ENCODE data around the gene ARMC7. TPM values are rescaled to one million over a fixed set of nuclear protein-coding genes. Genes with fewer than 3 reads are reported as not detected.
"Not testable (repeated sequence)": the region's sequence is repeated elsewhere in the genome, so short reads cannot be mapped to it uniquely, and the experiment has no call there.

ARMC7 gene
- total and polyA plus RNA-seq, 2 of the 13 experiments (the other 11 are each of a cell fraction or from before 2014, with no cell fraction given), result 3.9 to 4.2 TPM

DNA sequence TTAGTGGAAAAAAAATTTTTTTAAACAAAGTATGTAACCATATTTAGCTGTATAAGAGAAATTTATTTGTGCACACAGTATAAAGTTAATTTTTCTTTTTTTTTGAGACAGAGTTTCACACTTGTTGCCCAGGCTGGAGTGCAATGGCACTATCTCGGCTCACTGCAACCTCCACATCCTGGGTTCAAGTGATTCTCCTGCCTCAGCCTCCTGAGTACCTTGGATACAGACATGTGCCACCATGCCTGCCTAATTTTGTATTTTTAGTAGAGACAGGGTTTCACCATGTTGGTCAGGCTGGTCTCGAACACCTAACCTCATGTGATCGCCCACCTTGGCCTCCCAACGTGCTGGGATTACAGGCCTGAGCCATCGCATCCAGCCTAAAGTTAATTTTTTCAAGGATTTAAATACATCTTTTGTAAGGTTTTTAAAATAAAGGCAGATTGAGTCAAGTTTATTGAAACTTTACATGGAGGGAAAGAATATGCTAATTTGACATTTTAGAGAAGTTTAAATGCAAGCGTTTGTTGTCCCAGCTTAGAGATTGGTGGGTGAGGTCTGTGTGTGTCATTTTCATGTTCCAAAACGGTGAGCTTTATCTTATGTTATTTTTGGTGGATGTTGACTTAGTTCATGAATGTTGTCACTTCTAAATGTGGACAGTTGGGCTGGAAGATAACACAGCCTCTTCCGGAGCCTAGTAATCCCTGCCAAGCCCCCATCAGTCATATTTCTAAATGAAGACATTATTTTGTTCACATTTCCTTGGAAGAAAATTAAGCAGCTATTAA, 38.1 kb upstream of the ARMC7 start:
- CTCF ChIA-PET (ENCODE audit: low intra/inter-chr PET ratio, low total read pairs), result interaction anchor here (1.3 kb wide), 1 partner anchor 42 kb away, joined by 3 read pairs; no protein-coding TSS in a partner anchor
- H4K20me1 ChIP-seq (ENCODE audit: insufficient read depth, low read length); in situ Hi-C loops (cut with HindIII; ENCODE audit: extremely low pct_ligation_motif_present, low pct_unique_long_range_greater_than_20kb); ATAC-seq; H3K27ac ChIP-seq (ENCODE audit: extremely low read length, insufficient read depth, low read length); H3K9ac ChIP-seq (ENCODE audit: insufficient read depth, low read depth, low read length); H2AFZ ChIP-seq (ENCODE audit: low read length); H3K4me2 ChIP-seq (ENCODE audit: low read depth, low read length); H3K4me3 ChIP-seq (replicated peaks in 1 of 3; ENCODE audit: insufficient read depth in 1 of 3, low read depth in 2 of 3, low read length in 3 of 3); H3K9me3 ChIP-seq (ENCODE audit: low read length); H3K36me3 ChIP-seq (replicated peaks in 1 of 2; ENCODE audit: control insufficient read depth in 1 of 2, insufficient read depth in 2 of 2, low read length in 2 of 2); H3K79me2 ChIP-seq (ENCODE audit: insufficient read depth, low read length); FAIRE-seq; DNase-seq (ENCODE audit: low spot score); BruUV-seq (replicated peaks): not testable (repeated sequence)
- Histone ChIP-seq H3K4me1 (ENCODE audit: insufficient read depth, low read length) (peaks cover 54% of the 10 kb centered on the region), H3K27me3 (ENCODE audit: control insufficient read depth in 1 of 2, insufficient read depth in 2 of 2, low read length in 2 of 2) (peaks cover 0 to 23% of the 10 kb centered on the region in 2 experiments; a peak in 3 of 5 replicates)
- 48% methylated on average over 8 of the region's 8 CpGs for WGBS (ENCODE audit: low lambda C conversion rate)
- intact Hi-C loops (cut with micrococcal nuclease; ENCODE audit: unreplicated experiment), result loop anchor here (5.0 kb wide), 1 partner anchor 36 kb away; the partner anchor contains the start of gene ARMC7
- POLR2A ChIA-PET, result interaction anchor here (0.8 kb wide), 1 partner anchor 16 kb away, joined by 3 read pairs; the partner anchor contains the start of gene SLC16A5
- TF ChIP-seq MAFK (conservative IDR thresholded peaks at IDR 0.05 in 1 of 2, IDR thresholded peaks at IDR 0.05 in 1 of 2; ENCODE audit: low read length in 2 of 2) (peak; percentile 19 to 38; a peak in 2 of 4 replicates), ZFP1 (CRISPR knock-in tag; IDR thresholded peaks at IDR 0.05) (peak; percentile 78; the same call in 1 of the 2 replicates), ETV5 (CRISPR knock-in tag; IDR thresholded peaks at IDR 0.05; ENCODE audit: borderline replicate concordance) (peak; percentile 54; the same call in 1 of the 2 replicates), MED1 (CRISPR knock-in tag; IDR thresholded peaks at IDR 0.05) (peak; percentile 16; the same call in 1 of the 2 replicates), FOXA3 (CRISPR knock-in tag; IDR thresholded peaks at IDR 0.05) (peak; percentile 60; the same call in 1 of the 2 replicates), MEF2D (CRISPR knock-in tag; IDR thresholded peaks at IDR 0.05) (peak; percentile 82)
- TF ChIP-seq, protein P1, sequence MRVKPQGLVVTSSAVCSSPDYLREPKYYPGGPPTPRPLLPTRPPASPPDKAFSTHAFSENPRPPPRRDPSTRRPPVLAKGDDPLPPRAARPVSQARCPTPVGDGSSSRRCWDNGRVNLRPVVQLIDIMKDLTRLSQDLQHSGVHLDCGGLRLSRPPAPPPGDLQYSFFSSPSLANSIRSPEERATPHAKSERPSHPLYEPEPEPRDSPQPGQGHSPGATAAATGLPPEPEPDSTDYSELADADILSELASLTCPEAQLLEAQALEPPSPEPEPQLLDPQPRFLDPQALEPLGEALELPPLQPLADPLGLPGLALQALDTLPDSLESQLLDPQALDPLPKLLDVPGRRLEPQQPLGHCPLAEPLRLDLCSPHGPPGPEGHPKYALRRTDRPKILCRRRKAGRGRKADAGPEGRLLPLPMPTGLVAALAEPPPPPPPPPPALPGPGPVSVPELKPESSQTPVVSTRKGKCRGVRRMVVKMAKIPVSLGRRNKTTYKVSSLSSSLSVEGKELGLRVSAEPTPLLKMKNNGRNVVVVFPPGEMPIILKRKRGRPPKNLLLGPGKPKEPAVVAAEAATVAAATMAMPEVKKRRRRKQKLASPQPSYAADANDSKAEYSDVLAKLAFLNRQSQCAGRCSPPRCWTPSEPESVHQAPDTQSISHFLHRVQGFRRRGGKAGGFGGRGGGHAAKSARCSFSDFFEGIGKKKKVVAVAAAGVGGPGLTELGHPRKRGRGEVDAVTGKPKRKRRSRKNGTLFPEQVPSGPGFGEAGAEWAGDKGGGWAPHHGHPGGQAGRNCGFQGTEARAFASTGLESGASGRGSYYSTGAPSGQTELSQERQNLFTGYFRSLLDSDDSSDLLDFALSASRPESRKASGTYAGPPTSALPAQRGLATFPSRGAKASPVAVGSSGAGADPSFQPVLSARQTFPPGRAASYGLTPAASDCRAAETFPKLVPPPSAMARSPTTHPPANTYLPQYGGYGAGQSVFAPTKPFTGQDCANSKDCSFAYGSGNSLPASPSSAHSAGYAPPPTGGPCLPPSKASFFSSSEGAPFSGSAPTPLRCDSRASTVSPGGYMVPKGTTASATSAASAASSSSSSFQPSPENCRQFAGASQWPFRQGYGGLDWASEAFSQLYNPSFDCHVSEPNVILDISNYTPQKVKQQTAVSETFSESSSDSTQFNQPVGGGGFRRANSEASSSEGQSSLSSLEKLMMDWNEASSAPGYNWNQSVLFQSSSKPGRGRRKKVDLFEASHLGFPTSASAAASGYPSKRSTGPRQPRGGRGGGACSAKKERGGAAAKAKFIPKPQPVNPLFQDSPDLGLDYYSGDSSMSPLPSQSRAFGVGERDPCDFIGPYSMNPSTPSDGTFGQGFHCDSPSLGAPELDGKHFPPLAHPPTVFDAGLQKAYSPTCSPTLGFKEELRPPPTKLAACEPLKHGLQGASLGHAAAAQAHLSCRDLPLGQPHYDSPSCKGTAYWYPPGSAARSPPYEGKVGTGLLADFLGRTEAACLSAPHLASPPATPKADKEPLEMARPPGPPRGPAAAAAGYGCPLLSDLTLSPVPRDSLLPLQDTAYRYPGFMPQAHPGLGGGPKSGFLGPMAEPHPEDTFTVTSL (CRISPR knock-in tag; IDR thresholded peaks at IDR 0.05; ENCODE audit: borderline replicate concordance), result 0 out of 2 replicates have a peak, but pooled peaks have one; percentile 27
- TF ChIP-seq, protein P2, sequence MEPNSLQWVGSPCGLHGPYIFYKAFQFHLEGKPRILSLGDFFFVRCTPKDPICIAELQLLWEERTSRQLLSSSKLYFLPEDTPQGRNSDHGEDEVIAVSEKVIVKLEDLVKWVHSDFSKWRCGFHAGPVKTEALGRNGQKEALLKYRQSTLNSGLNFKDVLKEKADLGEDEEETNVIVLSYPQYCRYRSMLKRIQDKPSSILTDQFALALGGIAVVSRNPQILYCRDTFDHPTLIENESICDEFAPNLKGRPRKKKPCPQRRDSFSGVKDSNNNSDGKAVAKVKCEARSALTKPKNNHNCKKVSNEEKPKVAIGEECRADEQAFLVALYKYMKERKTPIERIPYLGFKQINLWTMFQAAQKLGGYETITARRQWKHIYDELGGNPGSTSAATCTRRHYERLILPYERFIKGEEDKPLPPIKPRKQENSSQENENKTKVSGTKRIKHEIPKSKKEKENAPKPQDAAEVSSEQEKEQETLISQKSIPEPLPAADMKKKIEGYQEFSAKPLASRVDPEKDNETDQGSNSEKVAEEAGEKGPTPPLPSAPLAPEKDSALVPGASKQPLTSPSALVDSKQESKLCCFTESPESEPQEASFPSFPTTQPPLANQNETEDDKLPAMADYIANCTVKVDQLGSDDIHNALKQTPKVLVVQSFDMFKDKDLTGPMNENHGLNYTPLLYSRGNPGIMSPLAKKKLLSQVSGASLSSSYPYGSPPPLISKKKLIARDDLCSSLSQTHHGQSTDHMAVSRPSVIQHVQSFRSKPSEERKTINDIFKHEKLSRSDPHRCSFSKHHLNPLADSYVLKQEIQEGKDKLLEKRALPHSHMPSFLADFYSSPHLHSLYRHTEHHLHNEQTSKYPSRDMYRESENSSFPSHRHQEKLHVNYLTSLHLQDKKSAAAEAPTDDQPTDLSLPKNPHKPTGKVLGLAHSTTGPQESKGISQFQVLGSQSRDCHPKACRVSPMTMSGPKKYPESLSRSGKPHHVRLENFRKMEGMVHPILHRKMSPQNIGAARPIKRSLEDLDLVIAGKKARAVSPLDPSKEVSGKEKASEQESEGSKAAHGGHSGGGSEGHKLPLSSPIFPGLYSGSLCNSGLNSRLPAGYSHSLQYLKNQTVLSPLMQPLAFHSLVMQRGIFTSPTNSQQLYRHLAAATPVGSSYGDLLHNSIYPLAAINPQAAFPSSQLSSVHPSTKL (CRISPR knock-in tag; IDR thresholded peaks at IDR 0.05), result 0 out of 2 replicates have a peak, but pooled peaks have one; percentile 37
- TF ChIP-seq, protein P3, sequence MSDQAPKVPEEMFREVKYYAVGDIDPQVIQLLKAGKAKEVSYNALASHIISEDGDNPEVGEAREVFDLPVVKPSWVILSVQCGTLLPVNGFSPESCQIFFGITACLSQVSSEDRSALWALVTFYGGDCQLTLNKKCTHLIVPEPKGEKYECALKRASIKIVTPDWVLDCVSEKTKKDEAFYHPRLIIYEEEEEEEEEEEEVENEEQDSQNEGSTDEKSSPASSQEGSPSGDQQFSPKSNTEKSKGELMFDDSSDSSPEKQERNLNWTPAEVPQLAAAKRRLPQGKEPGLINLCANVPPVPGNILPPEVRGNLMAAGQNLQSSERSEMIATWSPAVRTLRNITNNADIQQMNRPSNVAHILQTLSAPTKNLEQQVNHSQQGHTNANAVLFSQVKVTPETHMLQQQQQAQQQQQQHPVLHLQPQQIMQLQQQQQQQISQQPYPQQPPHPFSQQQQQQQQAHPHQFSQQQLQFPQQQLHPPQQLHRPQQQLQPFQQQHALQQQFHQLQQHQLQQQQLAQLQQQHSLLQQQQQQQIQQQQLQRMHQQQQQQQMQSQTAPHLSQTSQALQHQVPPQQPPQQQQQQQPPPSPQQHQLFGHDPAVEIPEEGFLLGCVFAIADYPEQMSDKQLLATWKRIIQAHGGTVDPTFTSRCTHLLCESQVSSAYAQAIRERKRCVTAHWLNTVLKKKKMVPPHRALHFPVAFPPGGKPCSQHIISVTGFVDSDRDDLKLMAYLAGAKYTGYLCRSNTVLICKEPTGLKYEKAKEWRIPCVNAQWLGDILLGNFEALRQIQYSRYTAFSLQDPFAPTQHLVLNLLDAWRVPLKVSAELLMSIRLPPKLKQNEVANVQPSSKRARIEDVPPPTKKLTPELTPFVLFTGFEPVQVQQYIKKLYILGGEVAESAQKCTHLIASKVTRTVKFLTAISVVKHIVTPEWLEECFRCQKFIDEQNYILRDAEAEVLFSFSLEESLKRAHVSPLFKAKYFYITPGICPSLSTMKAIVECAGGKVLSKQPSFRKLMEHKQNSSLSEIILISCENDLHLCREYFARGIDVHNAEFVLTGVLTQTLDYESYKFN (CRISPR knock-in tag; conservative IDR thresholded peaks at IDR 0.05), result peak; percentile 36; the same call in 1 of the 2 replicates
